Stimulated activated naive CD8-positive, alpha-beta T cell treated with anti-CD3 and anti-CD28 coated beads, Interleukin-15, Interleukin-2, amounts not matched to agents 100 U/mL and 50 U/mL, for 24 hours (primary cell): ENCODE results near the gene TNFRSF8.

ENCODE experiments used
- ATAC-seq: fragments of 150-1000 bp; cut with Tn5 transposase; one replicate; pipeline ENCODE4 v1.10.0; 2021
- DNase-seq: peaks from one replicate; pipeline ENCODE4 v3.0.0; 2021

Gene TNFRSF8

DNA sequence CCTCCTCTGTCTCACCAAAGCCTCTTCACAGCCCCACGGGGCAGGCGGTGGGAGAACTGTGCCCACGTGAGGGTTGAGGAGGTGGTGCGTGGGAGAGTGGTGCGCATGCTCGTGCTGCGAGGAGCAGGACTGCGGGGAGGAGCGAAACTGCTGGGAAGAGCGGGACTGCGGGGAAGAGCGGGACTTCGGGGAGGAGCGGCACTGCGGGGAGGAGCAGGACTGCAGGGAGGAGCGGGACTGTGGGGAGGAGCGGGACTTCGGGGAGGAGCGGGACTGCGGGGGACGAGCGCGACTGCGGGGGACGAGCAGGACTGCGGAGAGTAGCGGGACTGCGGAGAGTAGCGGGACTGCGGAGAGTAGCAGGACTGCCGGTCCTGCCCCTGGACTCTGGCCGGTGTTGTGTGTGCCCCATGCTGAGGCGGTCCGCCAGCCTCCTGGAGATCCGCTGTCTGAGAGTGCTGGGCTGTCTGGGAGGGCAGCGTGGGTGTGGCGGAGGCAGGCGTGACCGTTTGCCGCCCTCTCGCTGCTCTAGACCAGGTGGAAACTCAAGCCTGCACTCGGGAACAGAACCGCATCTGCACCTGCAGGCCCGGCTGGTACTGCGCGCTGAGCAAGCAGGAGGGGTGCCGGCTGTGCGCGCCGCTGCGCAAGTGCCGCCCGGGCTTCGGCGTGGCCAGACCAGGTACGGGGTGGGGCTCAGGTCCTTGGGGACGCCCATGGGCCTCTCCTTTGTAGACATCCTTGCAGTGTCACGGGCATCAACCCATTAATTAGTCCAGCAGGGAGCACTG, 128.3 kb downstream of the TNFRSF8 start:
- no peak for ATAC-seq
- no peak for DNase-seq
